H9 (cell line): ENCODE measurements around the gene USP13. TPM values are rescaled to one million over a fixed set of nuclear protein-coding genes. Genes with fewer than 3 reads are reported as not detected.

ENCODE experiments used
- DNase-seq: peaks from one replicate; pipeline ENCODE4 v3.0.0-alpha.2; 2017
- H2AFZ ChIP-seq: one replicate; pipeline ENCODE4 v1.6.1; 2013; ENCODE audit warnings: mild to moderate bottlenecking, low read length, control low read depth, moderate library complexity
- H2AK5ac ChIP-seq: 2 replicates; pipeline ENCODE4 v1.6.1; 2013; ENCODE audit warnings: low read length, control low read depth, mixed read lengths; ENCODE audit not compliant: insufficient read length
- H2BK120ac ChIP-seq: one replicate; pipeline ENCODE4 v1.6.1; 2013; ENCODE audit warnings: low read depth, mild to moderate bottlenecking, low read length, control low read depth, inconsistent platforms; ENCODE audit not compliant: poor library complexity, severe bottlenecking
- H2BK12ac ChIP-seq: 2 replicates; pipeline ENCODE4 v1.6.1; 2013; ENCODE audit warnings: low read length, control low read depth, mixed read lengths, low read depth; ENCODE audit not compliant: insufficient read length
- H2BK15ac ChIP-seq: 2 replicates; pipeline ENCODE4 v1.6.1; 2013; ENCODE audit warnings: low read depth, low read length, control low read depth
- H2BK20ac ChIP-seq: one replicate; pipeline ENCODE4 v1.6.1; 2013; ENCODE audit warnings: low read depth, mild to moderate bottlenecking, low read length, control low read depth, inconsistent platforms; ENCODE audit not compliant: poor library complexity, severe bottlenecking
- H2BK5ac ChIP-seq: 2 replicates; pipeline ENCODE4 v1.6.1; 2013; ENCODE audit warnings: low read length, control low read depth, mixed read lengths; ENCODE audit not compliant: insufficient read length
- H3K14ac ChIP-seq: 2 replicates; pipeline ENCODE4 v1.6.1; 2013; ENCODE audit warnings: low read length, control low read depth; ENCODE audit not compliant: insufficient read depth
- H3K18ac ChIP-seq: 2 replicates; pipeline ENCODE4 v1.6.1; 2013; ENCODE audit warnings: low read depth, mild to moderate bottlenecking, mixed read lengths, low read length, control low read depth; ENCODE audit not compliant: insufficient read length
- H3K23ac ChIP-seq: 2 replicates; pipeline ENCODE4 v1.6.1; 2013; ENCODE audit warnings: low read length, control low read depth, mixed read lengths, low read depth; ENCODE audit not compliant: insufficient read length
- H3K23me2 ChIP-seq: 2 replicates; pipeline ENCODE4 v1.6.1; 2013; ENCODE audit warnings: low read depth, mild to moderate bottlenecking, mixed read lengths, low read length, control low read depth; ENCODE audit not compliant: insufficient read length, poor library complexity, severe bottlenecking
- H3K27ac ChIP-seq: 2 replicates; pipeline ENCODE4 v1.5.1; 2013; ENCODE audit warnings: low read length, control low read depth, mixed read lengths, low read depth; ENCODE audit not compliant: insufficient read length
- H3K27me3 ChIP-seq: 2 replicates; pipeline ENCODE4 v1.6.1; 2013; ENCODE audit warnings: low read length, control low read depth, inconsistent platforms; ENCODE audit not compliant: insufficient read depth
- H3K4ac ChIP-seq: 2 replicates; pipeline ENCODE4 v1.6.1; 2013; ENCODE audit warnings: low read depth, mild to moderate bottlenecking, control low read depth, inconsistent platforms, low read length, moderate library complexity
- H3K4me1 ChIP-seq: 2 replicates; pipeline ENCODE4 v1.6.1; 2013; ENCODE audit warnings: low read length, control low read depth, inconsistent platforms; ENCODE audit not compliant: insufficient read depth
- H3K4me2 ChIP-seq: 2 replicates; pipeline ENCODE4 v1.6.1; 2013; ENCODE audit warnings: low read length, control low read depth, mixed read lengths; ENCODE audit not compliant: insufficient read length, insufficient read depth
- H3K56ac ChIP-seq: 2 replicates; pipeline ENCODE4 v1.6.1; 2013; ENCODE audit warnings: low read depth, mild to moderate bottlenecking, mixed read lengths, low read length, control low read depth; ENCODE audit not compliant: insufficient read length
- H3K79me1 ChIP-seq: 2 replicates; pipeline ENCODE4 v1.6.1; 2013; ENCODE audit warnings: low read depth, mild to moderate bottlenecking, moderate library complexity, low read length, control low read depth, inconsistent platforms; ENCODE audit not compliant: insufficient read depth, poor library complexity, severe bottlenecking
- H3K79me2 ChIP-seq: 2 replicates; pipeline ENCODE4 v1.6.1; 2013; ENCODE audit warnings: low read length, control low read depth, inconsistent platforms; ENCODE audit not compliant: insufficient read depth
- H3K9ac ChIP-seq: 2 replicates; pipeline ENCODE4 v1.6.1; 2013; ENCODE audit warnings: low read length, control low read depth, mixed read lengths; ENCODE audit not compliant: insufficient read length; ENCODE audit errors: extremely low read depth
- H3K9me3 ChIP-seq: one replicate; pipeline ENCODE4 v1.6.1; 2013; ENCODE audit warnings: low read depth, low read length, inconsistent platforms; ENCODE audit not compliant: control insufficient read depth
- H3T11ph ChIP-seq: one replicate; pipeline ENCODE4 v1.6.1; 2013; ENCODE audit warnings: mild to moderate bottlenecking, low read length, control low read depth, inconsistent platforms
- H4K20me1 ChIP-seq: one replicate; pipeline ENCODE4 v1.6.1; 2013; ENCODE audit not compliant: control insufficient read depth, insufficient read length, insufficient read depth
- H4K5ac ChIP-seq: 2 replicates; pipeline ENCODE4 v1.6.1; 2013; ENCODE audit warnings: low read depth, mild to moderate bottlenecking, mixed read lengths, low read length, control low read depth; ENCODE audit not compliant: insufficient read length
- H4K8ac ChIP-seq: replicated peaks from 2 replicates; pipeline ENCODE4 v1.6.1; 2013; ENCODE audit warnings: low read length, control low read depth, mixed read lengths, low read depth; ENCODE audit not compliant: insufficient read length
- H4K91ac ChIP-seq: 2 replicates; pipeline ENCODE4 v1.6.1; 2013; ENCODE audit warnings: low read depth, mild to moderate bottlenecking, moderate library complexity, mixed read lengths, low read length, control low read depth; ENCODE audit not compliant: insufficient read length
- H3K27ac Mint-ChIP-seq, 3 experiments: 2 replicates in 2 of 3; 3 replicates in 1 of 3; pipeline ENCODE4 v1.8.0; 2020 to 2021; ENCODE audit warnings: mixed read lengths in 3 of 3, mild to moderate bottlenecking in 1 of 3, moderate library complexity in 1 of 3
- H3K27me3 Mint-ChIP-seq: 2 replicates; pipeline ENCODE4 v1.8.0; 2021; ENCODE audit warnings: low read depth, mild to moderate bottlenecking, moderate library complexity, mixed read lengths
- H3K36me3 Mint-ChIP-seq, 3 experiments: 2 replicates in 2 of 3; 3 replicates in 1 of 3; pipeline ENCODE4 v1.8.0; 2020 to 2021; ENCODE audit warnings: low read depth in 3 of 3, mixed read lengths in 3 of 3; ENCODE audit not compliant: insufficient read depth in 1 of 3
- H3K4me1 Mint-ChIP-seq, 2 experiments: 2 replicates each; pipeline ENCODE4 v1.8.0; 2020; ENCODE audit warnings: mixed read lengths in 2 of 2
- H3K4me3 Mint-ChIP-seq, 2 experiments: 2 replicates in 1 of 2; 3 replicates in 1 of 2; pipeline ENCODE4 v1.8.0; 2020 to 2021; ENCODE audit warnings: mild to moderate bottlenecking in 2 of 2, mixed read lengths in 2 of 2, moderate library complexity in 1 of 2
- H3K9me3 Mint-ChIP-seq, 2 experiments: 2 replicates in 1 of 2; 3 replicates in 1 of 2; pipeline ENCODE4 v1.8.0; 2020; ENCODE audit warnings: mild to moderate bottlenecking in 2 of 2, mixed read lengths in 2 of 2, moderate library complexity in 1 of 2
- WGBS: extraction: QIAGEN DNeasy Blood & Tissue Kit; methylation state at CpG from one replicate; pipeline ENCODE4 v1.1.7; 2013; ENCODE audit warnings: missing lambda C conversion rate, low lambda C conversion rate, mixed read lengths; ENCODE audit not compliant: insufficient read length; ENCODE audit errors: extremely low coverage; 5-methylcytosine and 5-hydroxymethylcytosine counted together
- total RNA-seq: library from RNA; stranded (reverse); gene quantifications from 2 replicates; pipeline ENCODE4 v1.2.1, GENCODE V29; 2021
- TF ChIP-seq, protein P1 (sequence below): fragments of 200-600 bp; sonication (generic); conservative IDR thresholded peaks from 3 replicates; pipeline ENCODE4 v1.8.0; 2021; ENCODE audit warnings: antibody characterized with exemption, mild to moderate bottlenecking

The USP13 gene
- total RNA-seq, 1 experiment from 2014 or later: 26.7 TPM

DNA sequence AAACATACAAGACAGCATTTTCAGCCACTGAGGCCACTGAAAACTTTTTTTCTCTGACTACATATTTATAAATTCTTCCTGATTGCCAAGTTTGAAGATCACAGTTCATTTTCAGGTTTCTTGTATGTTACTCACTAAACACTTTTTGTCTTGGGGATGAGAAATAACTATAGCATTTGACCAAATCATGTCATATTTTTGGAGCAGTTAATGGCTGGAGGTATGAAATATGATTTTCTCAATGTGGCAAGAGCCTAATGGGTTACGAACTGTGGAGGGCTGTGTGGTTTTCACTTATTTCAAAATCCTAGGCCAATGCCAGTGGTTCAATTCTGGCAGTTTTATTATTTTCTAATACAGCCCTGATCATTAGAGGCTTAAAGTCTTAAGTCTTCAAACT is 64.4 kb downstream of the USP13 start:
- no peak overlapping the region for H4K91ac ChIP-seq
- no peaks in the 10 kb centered on the region for H4K20me1 ChIP-seq
- peaks cover 4% of the 10 kb centered on the region; the same call in 1 of the 2 replicates for H3K4me1 ChIP-seq
- no peak overlapping the region for H3K27ac ChIP-seq
- H3K27me3 Mint-ChIP-seq: no peaks in the 10 kb centered on the region
- H2AK5ac ChIP-seq: no peak overlapping the region
- no peak overlapping the region for H3T11ph ChIP-seq
- no peak overlapping the region for H3K23ac ChIP-seq
- H4K8ac ChIP-seq: no peak overlapping the region
- no peak overlapping the region for H3K56ac ChIP-seq
- no peak overlapping the region for H2BK120ac ChIP-seq
- no peak overlapping the region for H3K4ac ChIP-seq
- H3K27me3 ChIP-seq: no peaks in the 10 kb centered on the region
- H2BK15ac ChIP-seq: no peak overlapping the region
- H3K79me2 ChIP-seq: no peaks in the 10 kb centered on the region
- H3K9ac ChIP-seq: no peak overlapping the region
- no peak overlapping the region for H2BK20ac ChIP-seq
- no peaks in the 10 kb centered on the region for H3K9me3 ChIP-seq
- no peak overlapping the region for H2BK12ac ChIP-seq
- H3K79me1 ChIP-seq: no peaks in the 10 kb centered on the region
- peaks cover 26 to 27% of the 10 kb centered on the region in 2 experiments for H3K4me1 Mint-ChIP-seq
- no peak overlapping the region for H2AFZ ChIP-seq
- TF ChIP-seq, protein P1, sequence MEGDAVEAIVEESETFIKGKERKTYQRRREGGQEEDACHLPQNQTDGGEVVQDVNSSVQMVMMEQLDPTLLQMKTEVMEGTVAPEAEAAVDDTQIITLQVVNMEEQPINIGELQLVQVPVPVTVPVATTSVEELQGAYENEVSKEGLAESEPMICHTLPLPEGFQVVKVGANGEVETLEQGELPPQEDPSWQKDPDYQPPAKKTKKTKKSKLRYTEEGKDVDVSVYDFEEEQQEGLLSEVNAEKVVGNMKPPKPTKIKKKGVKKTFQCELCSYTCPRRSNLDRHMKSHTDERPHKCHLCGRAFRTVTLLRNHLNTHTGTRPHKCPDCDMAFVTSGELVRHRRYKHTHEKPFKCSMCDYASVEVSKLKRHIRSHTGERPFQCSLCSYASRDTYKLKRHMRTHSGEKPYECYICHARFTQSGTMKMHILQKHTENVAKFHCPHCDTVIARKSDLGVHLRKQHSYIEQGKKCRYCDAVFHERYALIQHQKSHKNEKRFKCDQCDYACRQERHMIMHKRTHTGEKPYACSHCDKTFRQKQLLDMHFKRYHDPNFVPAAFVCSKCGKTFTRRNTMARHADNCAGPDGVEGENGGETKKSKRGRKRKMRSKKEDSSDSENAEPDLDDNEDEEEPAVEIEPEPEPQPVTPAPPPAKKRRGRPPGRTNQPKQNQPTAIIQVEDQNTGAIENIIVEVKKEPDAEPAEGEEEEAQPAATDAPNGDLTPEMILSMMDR: no peak
- H4K5ac ChIP-seq: no peak overlapping the region
- H2BK5ac ChIP-seq: no peak overlapping the region
- H3K18ac ChIP-seq: no peak overlapping the region
- H3K36me3 Mint-ChIP-seq: peaks cover 10 to 24% (median 22%) of the 10 kb centered on the region in 3 experiments; a peak in 6 of 7 replicates
- H3K23me2 ChIP-seq: no peaks in the 10 kb centered on the region
- no peak overlapping the region for H3K14ac ChIP-seq
- DNase-seq: no peak
- no peak overlapping the region for H3K4me2 ChIP-seq
- no peaks in the 10 kb centered on the region for H3K9me3 Mint-ChIP-seq
- no peak overlapping the region; a peak in 1 of 7 replicates for H3K27ac Mint-ChIP-seq
- no CpG with 5 or more reads among the region's 1 CpG for WGBS
- H3K4me3 Mint-ChIP-seq: no peak overlapping the region
